GM21786 (cell line): ENCODE results near the gene TDRD10.

Source experiments
- ATAC-seq: cut with Tn5 transposase; IDR thresholded peaks from one replicate; pipeline ENCODE4 v1.9.1; 2021; ENCODE audit not compliant: unreplicated experiment

The TDRD10 gene

GRCh38 chr1:154551474-154551873 lies 49.5 kb downstream of the TDRD10 start:
- no peak for ATAC-seq

- ATAC-seq, result no peak
Observed at GRCh38 chr1:154552036-154552435, 50.0 kb downstream of the TDRD10 start.

GRCh38 chr1:154553056-154554030 lies 51.3 kb downstream of the TDRD10 start:
- ATAC-seq, result no peak

- ATAC-seq, result no peak
Observed at GRCh38 chr1:154556422-154556821, 54.4 kb downstream of the TDRD10 start.

- no peak for ATAC-seq
Observed at GRCh38 chr1:154557248-154557938, 55.4 kb downstream of the TDRD10 start.

GRCh38 chr1:154557939-154558719 lies 56.1 kb downstream of the TDRD10 start, which contains the start of gene UBE2Q1:
Gene UBE2Q1 (minus strand): TSS chr1:154558662. CDS start chr1:154558553, 109 bp downstream.
- ATAC-seq, result no peak

- peak; percentile 86 for ATAC-seq
Observed at GRCh38 chr1:154558720-154559465, 56.9 kb downstream of the TDRD10 start.

- ATAC-seq, result peak; percentile 40
Observed at GRCh38 chr1:154559466-154560044, 57.5 kb downstream of the TDRD10 start.

- no peak for ATAC-seq
Observed at GRCh38 chr1:154565876-154566275, 63.9 kb downstream of the TDRD10 start.

GRCh38 chr1:154567386-154568156 lies 65.6 kb downstream of the TDRD10 start, which contains the start of gene CHRNB2:
Gene CHRNB2 (plus strand): TSS chr1:154567778. CDS start chr1:154568045, 267 bp downstream.
- no peak for ATAC-seq

- ATAC-seq, result no peak
Observed at GRCh38 chr1:154568157-154568815, 66.3 kb downstream of the TDRD10 start.

GRCh38 chr1:154571244-154571963 lies 69.4 kb downstream of the TDRD10 start:
- no peak for ATAC-seq

- no peak for ATAC-seq
Observed at GRCh38 chr1:154571964-154572288, 69.9 kb downstream of the TDRD10 start.

- no peak for ATAC-seq
Observed at GRCh38 chr1:154572468-154573167, 70.6 kb downstream of the TDRD10 start.

GRCh38 chr1:154573168-154573510 lies 71.1 kb downstream of the TDRD10 start:
- ATAC-seq, result no peak

GRCh38 chr1:154574716-154575115 lies 72.7 kb downstream of the TDRD10 start:
- no peak for ATAC-seq

GRCh38 chr1:154575147-154575927 lies 73.3 kb downstream of the TDRD10 start:
- ATAC-seq, result no peak
